ENCODE data around the gene WNT3. TPM values are rescaled to one million over a fixed set of nuclear protein-coding genes. Genes with fewer than 3 reads are reported as not detected.
"Not testable (repeated sequence)": the region's sequence is repeated elsewhere in the genome, so short reads cannot be mapped to it uniquely, and the experiment has no call there.

The WNT3 gene, protein sequence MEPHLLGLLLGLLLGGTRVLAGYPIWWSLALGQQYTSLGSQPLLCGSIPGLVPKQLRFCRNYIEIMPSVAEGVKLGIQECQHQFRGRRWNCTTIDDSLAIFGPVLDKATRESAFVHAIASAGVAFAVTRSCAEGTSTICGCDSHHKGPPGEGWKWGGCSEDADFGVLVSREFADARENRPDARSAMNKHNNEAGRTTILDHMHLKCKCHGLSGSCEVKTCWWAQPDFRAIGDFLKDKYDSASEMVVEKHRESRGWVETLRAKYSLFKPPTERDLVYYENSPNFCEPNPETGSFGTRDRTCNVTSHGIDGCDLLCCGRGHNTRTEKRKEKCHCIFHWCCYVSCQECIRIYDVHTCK
- total RNA-seq: 0.29 and 0.47 TPM in 2 replicates

DNA sequence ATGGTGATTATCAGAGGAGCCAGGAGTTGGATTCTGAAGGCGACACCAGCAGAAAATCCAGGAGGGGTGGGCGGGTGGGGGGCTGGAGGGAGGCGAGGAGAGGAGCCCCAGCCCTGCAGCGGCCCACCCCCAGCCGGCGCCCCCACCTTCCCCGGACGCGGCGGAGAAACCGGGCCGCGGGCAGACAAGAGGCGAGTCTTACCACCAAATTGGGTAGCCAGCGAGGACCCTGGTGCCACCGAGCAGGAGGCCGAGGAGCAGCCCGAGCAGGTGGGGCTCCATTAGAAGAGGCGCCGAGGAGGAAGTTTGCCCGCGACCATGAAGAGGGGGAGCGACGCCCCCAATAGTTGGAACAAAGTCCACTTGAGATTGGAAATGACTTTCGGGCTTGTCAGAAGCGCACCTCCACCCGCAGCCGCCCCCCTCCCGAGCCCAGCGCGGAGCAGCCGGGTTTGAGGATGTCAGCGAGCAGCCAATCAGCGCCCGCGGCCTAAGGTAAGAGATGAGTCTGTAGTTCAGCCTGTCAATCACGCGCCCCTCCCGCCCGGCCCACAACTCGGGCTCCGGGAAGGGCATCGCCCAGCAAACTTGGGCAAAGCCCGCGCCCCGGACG lies at the start of gene WNT3:
WNT3 (minus strand) TSS at position 377 of the 613 bp plus-strand sequence; CDS start at position 282, 95 bp downstream.
- no peak for DNase-seq (ENCODE audit: extremely low read depth, low read depth, low spot score)

- no peak for DNase-seq (ENCODE audit: extremely low read depth, low read depth, low spot score)
Observed at GRCh38 chr17:46866747-46867146, 48.3 kb upstream of the WNT3 start.

DNA sequence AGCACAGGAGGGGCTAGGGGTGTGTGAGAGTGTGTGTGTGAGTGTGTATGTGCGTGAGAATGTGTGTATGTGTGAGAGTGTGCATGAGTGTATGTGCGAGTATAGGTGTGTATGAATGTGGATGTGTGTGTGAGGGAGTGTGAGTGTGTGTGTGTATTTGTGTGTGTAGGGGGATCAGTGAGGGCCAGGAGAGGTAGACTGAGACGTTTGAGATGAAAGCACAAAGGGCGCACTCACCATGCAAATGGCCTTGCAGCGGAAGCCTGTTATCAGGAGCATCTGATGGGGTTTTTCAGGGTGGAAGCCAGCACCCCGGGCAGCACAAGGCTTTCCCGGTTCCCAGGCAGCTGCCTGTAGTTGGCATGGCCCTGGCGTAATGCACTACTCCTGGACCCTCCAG lies 47.8 kb upstream of the WNT3 start:
- no peak for DNase-seq (ENCODE audit: extremely low read depth, low read depth, low spot score)

DNA sequence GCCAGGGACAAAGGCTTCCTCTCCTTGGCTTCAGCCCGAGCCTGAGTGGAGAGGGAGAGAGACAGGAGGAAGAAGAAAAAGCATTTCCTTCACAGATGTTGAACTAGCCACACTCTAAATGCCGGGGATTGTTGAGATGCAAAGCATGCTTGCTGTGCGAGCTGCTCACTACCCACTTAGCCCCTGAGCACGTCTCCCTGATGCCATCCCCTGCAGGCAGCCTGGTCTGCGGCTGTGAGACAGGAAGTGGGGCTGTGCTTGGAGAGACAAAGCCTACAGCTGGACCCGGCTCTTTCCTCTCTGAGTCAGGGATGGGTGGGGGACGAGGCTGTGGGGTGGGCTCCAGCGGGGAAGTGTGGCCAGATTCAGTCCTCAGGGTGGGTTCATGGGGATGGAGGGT lies 46.6 kb upstream of the WNT3 start:
- DNase-seq (ENCODE audit: extremely low read depth, low read depth, low spot score): no peak

- no peak for DNase-seq (ENCODE audit: extremely low read depth, low read depth, low spot score)
Observed at GRCh38 chr17:46863383-46864121, 45.1 kb upstream of the WNT3 start.

DNA sequence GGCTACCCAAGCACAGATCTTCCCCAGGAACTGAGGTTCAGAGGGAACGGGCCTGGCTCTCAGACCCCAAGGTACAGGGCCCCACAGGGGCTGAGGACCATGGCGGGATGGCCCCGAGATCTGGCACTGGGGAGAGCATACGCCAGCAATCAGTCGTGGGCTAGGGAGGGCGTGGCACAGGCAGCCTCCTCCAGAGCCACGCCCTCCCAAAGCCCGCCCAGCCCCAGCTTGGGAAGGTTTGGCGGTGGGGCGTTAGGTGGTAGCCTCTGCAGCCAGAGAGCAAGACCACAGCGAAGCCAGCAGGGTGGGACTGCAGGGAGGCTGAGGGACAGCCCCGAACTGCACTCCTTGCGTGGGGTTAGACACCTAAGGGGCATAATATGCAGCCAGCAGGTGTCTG lies 44.5 kb upstream of the WNT3 start:
- no peak for DNase-seq (ENCODE audit: extremely low read depth, low read depth, low spot score)

- DNase-seq (ENCODE audit: extremely low read depth, low read depth, low spot score): no peak
Observed at GRCh38 chr17:46859996-46860395, 41.5 kb upstream of the WNT3 start.

DNA sequence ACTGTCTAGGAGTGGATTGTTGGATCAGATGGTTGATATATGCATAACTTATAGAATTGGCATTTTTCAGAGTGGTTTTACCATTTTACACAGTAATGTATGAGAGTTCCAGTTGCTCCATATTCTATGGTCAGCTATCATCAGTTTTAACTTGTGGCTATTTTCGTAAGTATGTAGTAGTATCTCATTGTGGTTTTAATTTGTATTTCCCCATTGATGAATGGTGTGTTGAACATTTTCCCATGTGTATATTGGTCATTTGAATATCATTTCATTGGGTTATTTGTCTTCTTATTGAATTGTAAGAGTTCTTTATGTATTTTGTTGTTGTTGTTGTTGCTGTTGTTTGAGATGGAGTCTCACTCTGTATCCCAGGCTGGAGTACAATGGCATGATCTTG lies 39.1 kb upstream of the WNT3 start:
- DNase-seq (ENCODE audit: extremely low read depth, low read depth, low spot score): no peak

DNA sequence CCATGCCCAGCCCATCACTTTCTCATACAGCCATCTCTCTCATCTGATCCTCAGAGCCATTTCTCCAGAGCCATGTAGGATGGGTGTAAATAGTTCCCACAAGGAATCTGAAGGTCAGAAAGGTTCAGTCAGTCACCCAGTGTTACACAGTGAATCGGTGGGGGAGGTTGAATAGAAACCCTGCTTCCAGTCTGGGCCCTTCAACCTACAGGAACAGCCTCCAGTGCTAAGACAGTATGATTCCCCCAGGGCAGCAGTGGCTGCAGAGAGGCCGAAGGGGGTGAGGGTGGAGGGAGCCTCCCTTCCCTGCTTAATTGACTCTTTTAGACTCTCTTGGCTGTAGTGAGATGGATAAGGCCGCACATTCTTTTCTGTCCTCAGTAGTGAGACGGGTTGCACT lies 36.5 kb upstream of the WNT3 start:
- DNase-seq (ENCODE audit: extremely low read depth, low read depth, low spot score): no peak

DNA sequence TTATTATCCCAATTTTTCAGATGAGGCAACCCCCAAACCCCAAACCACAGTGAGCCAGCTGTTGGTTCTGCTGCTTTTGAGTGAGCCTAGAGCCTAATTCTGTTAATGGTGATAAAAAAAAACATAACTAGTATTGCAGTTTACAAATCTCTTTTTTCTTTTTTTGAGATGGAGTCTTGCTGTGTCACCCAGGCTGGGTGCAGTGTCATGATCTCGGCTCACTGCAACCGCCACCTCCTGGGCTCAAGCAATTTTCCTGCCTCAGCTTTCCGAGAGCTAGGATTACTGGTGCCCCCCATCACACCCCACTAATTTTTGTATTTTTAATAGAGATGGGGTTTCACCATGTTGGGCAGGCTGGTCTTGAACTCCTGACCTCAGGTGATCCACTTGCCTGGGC lies 36.0 kb upstream of the WNT3 start:
- DNase-seq (ENCODE audit: extremely low read depth, low read depth, low spot score): no peak

DNA sequence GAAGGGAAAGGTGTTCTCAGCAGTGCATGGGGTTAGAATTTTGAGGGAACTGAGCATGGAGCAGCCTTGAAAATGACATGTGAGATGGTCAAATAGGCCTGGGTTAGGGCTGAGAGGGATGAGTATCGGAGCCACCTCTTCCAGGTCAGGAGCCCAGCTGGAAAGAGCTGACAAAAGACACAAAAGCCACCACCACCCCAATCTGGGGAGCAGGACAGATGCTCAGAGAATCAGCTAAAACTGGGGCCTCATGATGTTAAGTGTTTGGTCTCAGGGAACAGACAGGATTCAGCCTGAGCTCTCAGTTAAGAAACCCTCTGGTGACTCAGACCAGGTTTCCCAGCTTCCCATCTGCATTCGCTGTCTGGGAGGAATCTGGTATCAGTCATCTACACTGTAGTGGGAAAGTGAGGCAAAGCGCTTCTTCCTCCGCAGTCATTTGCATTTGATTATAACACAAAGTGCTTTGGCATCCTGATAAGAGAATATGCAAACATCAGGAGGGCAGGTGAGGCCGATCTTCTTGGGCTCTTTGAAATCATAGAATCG lies 35.5 kb upstream of the WNT3 start:
- DNase-seq (ENCODE audit: extremely low read depth, low read depth, low spot score): no peak

GRCh38 chr17:46851029-46851741 lies 32.7 kb upstream of the WNT3 start, which contains the start of gene WNT9B:
Gene WNT9B (plus strand): TSS chr17:46851583. CDS start chr17:46851639, 56 bp downstream.
- no peak for DNase-seq (ENCODE audit: extremely low read depth, low read depth, low spot score)

DNA sequence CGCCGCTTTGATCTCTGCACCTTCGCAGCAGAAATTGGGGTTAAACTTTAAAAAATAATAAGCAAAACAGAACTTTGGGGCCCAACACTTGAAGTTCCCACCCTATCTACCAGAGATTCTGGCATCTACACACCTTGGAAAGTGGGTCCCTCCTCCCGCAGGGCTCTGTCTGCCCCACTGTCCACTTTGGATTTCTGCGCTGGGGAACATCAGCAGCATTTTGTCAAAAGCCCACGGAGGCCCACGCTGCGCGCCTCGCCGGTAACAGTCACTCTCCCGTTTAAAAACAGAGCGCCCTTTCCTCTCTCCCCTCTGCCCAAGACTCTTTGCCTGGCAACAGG lies 32.2 kb upstream of the WNT3 start:
- no peak for DNase-seq (ENCODE audit: extremely low read depth, low read depth, low spot score)

DNA sequence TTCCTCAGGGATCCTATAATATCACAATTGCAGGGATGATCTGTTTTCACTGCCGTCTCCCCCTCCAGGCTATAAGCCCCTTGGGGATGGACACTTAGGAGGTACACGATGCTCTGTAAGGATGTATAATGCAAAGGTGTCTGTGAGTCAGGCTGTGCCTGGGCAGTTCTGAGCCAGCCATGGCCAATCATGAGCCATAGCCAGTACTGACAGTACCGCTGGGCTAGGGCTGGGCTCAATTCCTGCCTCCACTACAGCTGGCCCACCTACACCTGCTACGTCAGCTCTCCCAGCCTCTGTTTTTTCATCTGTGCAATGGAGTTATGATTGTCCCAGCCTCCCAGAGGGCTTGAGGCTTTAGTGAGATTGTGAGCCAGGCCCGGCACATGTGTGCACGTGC lies 30.0 kb upstream of the WNT3 start:
- DNase-seq (ENCODE audit: extremely low read depth, low read depth, low spot score): no peak

GRCh38 chr17:46847204-46848191 lies 29.0 kb upstream of the WNT3 start:
- DNase-seq (ENCODE audit: extremely low read depth, low read depth, low spot score): no peak

- no peak for DNase-seq (ENCODE audit: extremely low read depth, low read depth, low spot score)
Observed at GRCh38 chr17:46842835-46843234, 24.3 kb upstream of the WNT3 start.

GRCh38 chr17:46841561-46842379 lies 23.3 kb upstream of the WNT3 start:
- no peak for DNase-seq (ENCODE audit: extremely low read depth, low read depth, low spot score)

- not testable (repeated sequence) for DNase-seq (ENCODE audit: extremely low read depth, low read depth, low spot score)
Observed at GRCh38 chr17:46840596-46840995, 22.1 kb upstream of the WNT3 start.

- DNase-seq (ENCODE audit: extremely low read depth, low read depth, low spot score): no peak
Observed at GRCh38 chr17:46839211-46839610, 20.7 kb upstream of the WNT3 start.
